ENCODE data around the gene UBAP1L. TPM values are rescaled to one million over a fixed set of nuclear protein-coding genes. Genes with fewer than 3 reads are reported as not detected.
"Not testable (repeated sequence)": the region's sequence is repeated elsewhere in the genome, so short reads cannot be mapped to it uniquely, and the experiment has no call there.

The UBAP1L gene
- total RNA-seq, 1 experiment from 2014 or later: 2.5 TPM

- Histone ChIP-seq H3K4me3 (no peak overlapping the region), H4K20me1 (ENCODE audit: insufficient read depth) (no peaks in the 10 kb centered on the region), H3F3A (ENCODE audit: insufficient read depth, low read depth) (no peaks in the 10 kb centered on the region), H3K4me2 (no peak overlapping the region), H3K27me3 (ENCODE audit: insufficient read depth, low read depth) (no peaks in the 10 kb centered on the region), H3K9me3 (ENCODE audit: insufficient read depth, low read depth) (no peaks in the 10 kb centered on the region), H3K27ac (no peak overlapping the region), H3K9me2 (ENCODE audit: insufficient read depth) (no peaks in the 10 kb centered on the region), H3K4me1 (replicated peaks; ENCODE audit: insufficient read depth) (no peaks in the 10 kb centered on the region), H3K36me3 (ENCODE audit: low read depth) (no peaks in the 10 kb centered on the region), H3K79me2 (ENCODE audit: low read depth) (no peaks in the 10 kb centered on the region), H2AFZ (no peak overlapping the region)
- ChIA-PET CTCF (interaction anchor here (0.6 kb wide), 1 partner anchor 1260 kb away, joined by 3 read pairs; no protein-coding TSS in a partner anchor), POLR2A (ENCODE audit: unreplicated experiment) (no interaction called here)
- DNase-seq: no peak
- TF ChIP-seq EZH2 (IDR thresholded peaks at IDR 0.05; ENCODE audit: low read depth) (no peak), CTCF (conservative IDR thresholded peaks at IDR 0.05) (no peak)
- no TSS peak for BruUV-seq (replicated peaks)
- intact Hi-C loops (cut with micrococcal nuclease; ENCODE audit: unreplicated experiment): no loop called here
These were observed 19.3 kb downstream of the UBAP1L start for GRCh38 chr15:65095747-65096104.

- CTCF ChIA-PET: no interaction called here
- no peak overlapping the region for H2AFZ ChIP-seq
- H3K27ac ChIP-seq: no peak overlapping the region
- intact Hi-C loops (cut with micrococcal nuclease; ENCODE audit: unreplicated experiment): no loop called here
- H3K9me2 ChIP-seq (ENCODE audit: insufficient read depth): no peaks in the 10 kb centered on the region
- H4K20me1 ChIP-seq (ENCODE audit: insufficient read depth): no peaks in the 10 kb centered on the region
- no peak for DNase-seq
- no peaks in the 10 kb centered on the region for H3F3A ChIP-seq (ENCODE audit: insufficient read depth, low read depth)
- H3K27me3 ChIP-seq (ENCODE audit: insufficient read depth, low read depth): no peaks in the 10 kb centered on the region
- no peak overlapping the region for H3K4me2 ChIP-seq
- no TSS peak for BruUV-seq (replicated peaks)
- H3K36me3 ChIP-seq (ENCODE audit: low read depth): no peaks in the 10 kb centered on the region
- H3K4me3 ChIP-seq: no peak overlapping the region
- no peaks in the 10 kb centered on the region for H3K4me1 ChIP-seq (replicated peaks; ENCODE audit: insufficient read depth)
- TF ChIP-seq EZH2 (IDR thresholded peaks at IDR 0.05; ENCODE audit: low read depth): no peak
- no peak for TF ChIP-seq CTCF (conservative IDR thresholded peaks at IDR 0.05)
- no peaks in the 10 kb centered on the region for H3K9me3 ChIP-seq (ENCODE audit: insufficient read depth, low read depth)
- POLR2A ChIA-PET (ENCODE audit: unreplicated experiment): no interaction called here
- H3K79me2 ChIP-seq (ENCODE audit: low read depth): no peaks in the 10 kb centered on the region
These were observed 19.8 kb downstream of the UBAP1L start for GRCh38 chr15:65095011-65095746.

- Histone ChIP-seq H3K36me3 (ENCODE audit: low read depth) (no peaks in the 10 kb centered on the region), H4K20me1 (ENCODE audit: insufficient read depth) (no peaks in the 10 kb centered on the region), H3K4me1 (replicated peaks; ENCODE audit: insufficient read depth) (no peaks in the 10 kb centered on the region), H3K27ac (no peak overlapping the region), H3K4me2 (no peak overlapping the region), H3F3A (ENCODE audit: insufficient read depth, low read depth) (no peaks in the 10 kb centered on the region), H3K9me3 (ENCODE audit: insufficient read depth, low read depth) (no peaks in the 10 kb centered on the region), H2AFZ (no peak overlapping the region), H3K27me3 (ENCODE audit: insufficient read depth, low read depth) (no peaks in the 10 kb centered on the region), H3K4me3 (no peak overlapping the region), H3K79me2 (ENCODE audit: low read depth) (no peaks in the 10 kb centered on the region), H3K9me2 (ENCODE audit: insufficient read depth) (no peaks in the 10 kb centered on the region)
- intact Hi-C loops (cut with micrococcal nuclease; ENCODE audit: unreplicated experiment): no loop called here
- CTCF ChIA-PET: no interaction called here
- TF ChIP-seq CTCF (conservative IDR thresholded peaks at IDR 0.05): no peak
- no peak for TF ChIP-seq EZH2 (IDR thresholded peaks at IDR 0.05; ENCODE audit: low read depth)
- DNase-seq: no peak
- no TSS peak for BruUV-seq (replicated peaks)
- POLR2A ChIA-PET (ENCODE audit: unreplicated experiment): no interaction called here
These were observed 20.6 kb downstream of the UBAP1L start for GRCh38 chr15:65094294-65094995.

- H3K4me2 ChIP-seq; H3K27me3 ChIP-seq (ENCODE audit: insufficient read depth, low read depth); H3F3A ChIP-seq (ENCODE audit: insufficient read depth, low read depth); H3K27ac ChIP-seq; CTCF ChIA-PET; H4K20me1 ChIP-seq (ENCODE audit: insufficient read depth); H3K4me3 ChIP-seq; BruUV-seq (replicated peaks); DNase-seq; H2AFZ ChIP-seq; H3K9me2 ChIP-seq (ENCODE audit: insufficient read depth); H3K79me2 ChIP-seq (ENCODE audit: low read depth); H3K4me1 ChIP-seq (replicated peaks; ENCODE audit: insufficient read depth); H3K36me3 ChIP-seq (ENCODE audit: low read depth); intact Hi-C loops (cut with micrococcal nuclease; ENCODE audit: unreplicated experiment); H3K9me3 ChIP-seq (ENCODE audit: insufficient read depth, low read depth); POLR2A ChIA-PET (ENCODE audit: unreplicated experiment): not testable (repeated sequence)
These were observed 21.2 kb downstream of the UBAP1L start for GRCh38 chr15:65093793-65094170.
